Left kidney (tissue), 2 donors: ENCODE results near the gene LDLRAP1. TPM values are rescaled to one million over a fixed set of nuclear protein-coding genes. Genes with fewer than 3 reads are reported as not detected.

Experiments used
- DNase-seq: peaks from one replicate; pipeline ENCODE4 v3.0.0-alpha.2; 2013
- polyA plus RNA-seq: library from polyadenylated mRNA; unstranded; fragments of 120-200 nt; gene quantifications from one replicate; pipeline ENCODE4 v1.2.1, GENCODE V29; 2013; ENCODE audit not compliant: insufficient read length

The LDLRAP1 gene
- polyA plus RNA-seq, 1 donor = 12.9 TPM

- no peak for DNase-seq
Measured at GRCh38 chr1:25523542-25523941, 19.9 kb upstream of the LDLRAP1 start.

DNA sequence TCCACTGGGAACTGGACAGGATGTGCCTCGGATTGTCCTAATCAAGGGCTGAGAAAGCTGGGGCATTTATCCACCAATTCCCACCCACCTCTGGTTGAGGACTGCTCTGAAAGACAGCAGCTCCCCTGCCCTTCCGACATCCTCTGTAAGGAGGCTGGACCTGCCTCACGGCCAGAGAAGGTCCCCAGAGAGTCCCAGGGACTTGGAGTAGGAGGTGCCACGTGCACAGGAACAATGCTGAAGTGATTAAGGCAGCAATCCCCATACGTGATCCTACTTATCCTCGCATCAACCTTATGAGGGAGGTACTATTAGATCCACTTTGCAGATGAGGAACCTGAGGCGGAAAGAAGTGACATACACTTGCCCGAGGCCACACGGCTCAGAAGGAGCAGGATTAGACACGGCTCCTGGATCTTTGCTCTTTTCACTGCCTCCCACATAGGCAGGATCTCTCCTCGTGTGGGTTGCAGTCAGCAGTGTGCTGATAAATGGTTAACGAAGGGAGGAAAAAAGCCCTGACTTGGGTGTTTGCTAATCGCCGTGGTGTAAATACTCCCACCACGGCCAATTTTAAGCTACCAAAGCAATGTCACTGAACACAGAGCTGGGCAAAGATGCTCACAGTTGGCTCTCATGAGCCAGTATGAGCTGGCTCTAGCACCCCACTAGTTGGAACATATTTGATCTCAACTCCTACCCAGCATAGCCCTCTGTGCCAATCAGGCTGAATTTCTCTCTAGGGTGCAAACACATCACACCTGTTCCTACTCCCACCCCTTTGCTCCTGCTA, 18.6 kb upstream of the LDLRAP1 start:
- DNase-seq = no peak

- DNase-seq = no peak
Measured at GRCh38 chr1:25525361-25525688, 18.1 kb upstream of the LDLRAP1 start.

GRCh38 chr1:25526753-25527152, 16.7 kb upstream of the LDLRAP1 start:
- no peak for DNase-seq

- no peak for DNase-seq
Measured at GRCh38 chr1:25527226-25527846, 16.1 kb upstream of the LDLRAP1 start.

GRCh38 chr1:25527946-25528595, 15.3 kb upstream of the LDLRAP1 start:
- no peak for DNase-seq

DNA sequence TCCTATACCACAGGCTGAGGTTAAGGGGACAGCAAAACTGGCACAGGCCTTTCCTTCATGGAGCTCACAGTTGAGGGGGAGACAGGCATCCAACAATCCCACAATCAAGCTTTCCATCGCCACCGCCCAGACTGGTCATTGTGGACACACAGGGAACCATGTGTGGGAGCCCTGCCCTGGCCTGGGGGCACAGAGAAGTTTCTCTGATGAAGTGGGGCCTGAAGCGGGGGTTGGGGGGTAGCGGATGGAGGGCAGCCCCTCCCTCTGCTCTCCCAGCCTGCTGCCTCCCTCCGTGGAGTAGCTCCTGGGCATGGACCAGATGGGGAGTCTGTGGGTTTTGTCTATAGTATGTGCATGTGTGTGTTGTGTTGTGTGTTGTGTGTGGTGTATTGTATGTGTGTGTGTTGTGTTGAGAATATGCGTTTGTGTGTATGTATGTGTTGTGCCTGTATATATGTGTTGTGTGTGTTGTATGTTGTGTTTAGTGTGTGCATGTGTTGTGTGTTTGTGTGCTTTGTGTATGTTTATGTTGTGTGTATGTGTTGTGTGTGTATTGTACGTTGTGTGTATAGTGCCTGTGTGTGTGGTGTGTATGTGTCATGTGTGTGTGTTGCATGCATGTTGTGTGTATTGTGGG, 14.4 kb upstream of the LDLRAP1 start:
- DNase-seq = no peak

GRCh38 chr1:25529518-25530185, 13.8 kb upstream of the LDLRAP1 start:
- no peak for DNase-seq

GRCh38 chr1:25530186-25531081, 13.0 kb upstream of the LDLRAP1 start:
- DNase-seq = no peak

GRCh38 chr1:25531082-25531461, 12.3 kb upstream of the LDLRAP1 start:
- DNase-seq = no peak

DNA sequence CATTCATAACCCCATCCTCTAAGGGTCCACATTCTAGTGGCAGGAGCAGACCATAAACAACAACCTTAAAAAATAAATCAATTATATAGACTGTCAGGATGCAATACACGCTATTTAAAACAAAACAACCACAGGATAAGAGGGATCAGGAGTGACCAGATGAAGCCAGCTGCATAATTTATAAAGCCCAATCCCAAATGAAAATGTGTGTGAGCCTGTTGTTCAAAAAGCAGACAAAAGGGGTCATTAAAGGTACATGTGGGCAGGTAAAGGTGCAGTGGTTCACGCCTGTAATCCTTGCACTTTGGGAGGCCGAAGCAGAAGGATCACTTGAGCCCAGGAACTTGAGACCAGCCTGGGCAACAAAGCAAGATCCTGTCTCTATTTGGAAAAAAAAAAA, 10.4 kb upstream of the LDLRAP1 start:
- no peak for DNase-seq

- no peak for DNase-seq
Measured at GRCh38 chr1:25533775-25534409, 9.5 kb upstream of the LDLRAP1 start.

DNA sequence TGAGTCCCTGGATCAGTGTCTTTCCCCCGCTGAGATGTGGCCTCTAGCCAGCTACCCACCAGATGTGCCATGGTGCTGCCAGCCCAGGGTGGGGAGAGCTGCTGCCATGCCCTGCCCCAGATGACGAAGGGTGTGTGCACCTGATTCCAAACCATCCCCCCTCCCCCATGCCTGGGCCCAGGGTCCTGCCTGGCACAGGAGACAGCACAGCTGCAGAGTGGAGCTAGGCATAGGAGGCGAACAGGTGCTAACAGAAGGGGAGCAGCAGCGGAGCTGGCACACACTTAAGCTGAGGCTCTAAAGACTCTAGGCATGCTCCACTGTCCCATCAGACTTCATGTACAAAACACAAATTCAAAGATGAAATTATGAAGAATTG, 9.0 kb upstream of the LDLRAP1 start:
- no peak for DNase-seq

- no peak for DNase-seq
Measured at GRCh38 chr1:25536124-25536523, 7.3 kb upstream of the LDLRAP1 start.

- DNase-seq = no peak
Measured at GRCh38 chr1:25537153-25537831, 6.1 kb upstream of the LDLRAP1 start.

GRCh38 chr1:25538191-25538767, 5.1 kb upstream of the LDLRAP1 start:
- no peak for DNase-seq

DNA sequence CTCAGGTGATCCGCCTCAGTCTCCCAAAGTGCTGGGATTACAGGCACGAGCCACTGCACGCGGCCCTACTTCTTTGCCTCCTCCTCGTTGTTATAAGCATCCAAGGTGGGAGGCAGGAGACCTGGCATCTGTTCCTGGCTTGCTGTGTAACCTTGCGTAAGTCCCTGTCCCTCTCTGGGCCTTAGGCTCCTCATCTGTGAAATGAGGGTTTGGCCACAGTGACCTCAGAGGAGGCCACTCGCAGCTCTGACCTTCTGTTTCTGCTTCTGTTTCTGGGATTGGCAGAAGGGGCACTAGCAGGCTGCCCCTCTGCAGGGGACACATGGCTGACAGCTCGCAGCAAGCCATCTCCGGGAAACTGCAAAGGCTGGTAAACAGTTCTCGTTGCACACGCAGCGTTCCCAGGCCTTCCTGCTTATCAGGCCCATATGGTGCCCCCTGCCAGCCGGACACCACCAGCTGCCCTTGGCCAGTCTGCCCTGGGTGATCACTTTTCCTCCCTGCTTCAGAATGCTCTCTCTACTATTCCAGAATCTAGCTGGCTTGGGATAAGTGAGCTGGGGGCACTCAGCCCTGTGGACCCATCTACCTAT, 2.6 kb upstream of the LDLRAP1 start:
- no peak for DNase-seq

DNA sequence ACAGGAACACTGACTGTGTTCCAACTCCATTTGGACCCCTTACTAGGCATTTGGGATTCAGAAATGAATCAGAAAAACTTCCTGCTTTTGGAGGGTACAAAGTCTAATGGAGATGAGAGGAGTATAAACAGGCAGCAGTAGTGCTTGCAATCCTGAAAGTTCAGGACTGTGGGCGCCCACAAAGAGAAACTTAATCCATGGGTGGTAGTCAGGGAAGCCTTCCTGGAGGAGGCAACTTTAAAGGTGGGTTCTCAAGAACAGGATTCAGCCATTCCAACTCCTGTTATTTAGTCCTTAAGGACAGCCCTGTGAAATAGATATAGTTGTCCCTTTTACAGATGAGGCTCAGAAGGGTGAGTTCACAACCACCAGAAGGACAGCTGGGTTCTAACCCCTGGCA, 2.0 kb upstream of the LDLRAP1 start:
- no peak for DNase-seq

DNA sequence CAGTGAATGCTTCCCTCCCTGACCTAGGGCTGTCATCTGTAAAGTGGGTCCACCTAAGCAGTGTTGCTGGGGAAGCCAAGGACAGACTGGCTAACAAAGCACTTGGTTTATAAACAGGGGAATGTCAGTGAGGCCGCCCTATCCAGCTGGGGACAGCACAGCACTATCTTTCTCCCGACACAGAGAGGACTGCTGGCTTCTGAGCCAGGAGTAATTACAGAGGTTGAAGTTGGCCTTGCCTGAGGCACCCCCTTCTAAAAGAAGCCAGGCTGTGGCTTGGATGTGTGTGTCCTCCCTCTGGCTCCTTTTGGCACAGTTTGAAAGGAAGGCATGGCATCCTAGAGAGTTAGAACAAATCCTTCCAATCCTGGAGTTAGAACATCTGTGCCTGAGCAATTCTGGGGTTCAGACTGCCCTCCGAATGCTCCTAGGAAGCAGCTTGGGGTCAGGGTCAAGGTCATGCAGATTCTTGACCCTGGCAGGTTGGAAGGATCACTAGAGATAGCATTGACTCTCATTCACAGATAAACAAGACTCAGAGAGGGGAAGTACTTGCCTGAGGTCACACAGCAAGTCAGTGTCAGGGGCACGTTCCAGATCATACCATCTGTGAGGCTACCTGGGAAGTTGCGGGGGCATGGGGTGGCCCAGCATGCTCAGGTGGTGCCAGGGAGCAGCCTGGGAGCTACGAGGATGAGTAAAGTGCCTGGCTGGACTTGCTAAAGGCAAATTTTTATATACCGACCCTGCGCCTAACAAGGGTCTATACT, 1.3 kb upstream of the LDLRAP1 start:
- DNase-seq = no peak
